SU-DHL-6 (cell line): ENCODE measurements around the gene RGCC.

Source experiments
- EZH2phosphoT487 ChIP-seq: fragments of 200-600 bp; sonication (generic), shearing (Covaris generic); conservative IDR thresholded peaks from 2 replicates; pipeline ENCODE4 v1.6.1; 2018; ENCODE audit warnings: mild to moderate bottlenecking, antibody characterized with exemption, low read length, moderate library complexity, mixed read lengths
- TF ChIP-seq, protein P1 (sequence below): fragments of 200-600 bp; sonication (generic); IDR thresholded peaks from one replicate; pipeline ENCODE4 v1.5.1; 2017; ENCODE audit warnings: antibody characterized with exemption, mild to moderate bottlenecking, low read length, moderate library complexity; ENCODE audit not compliant: insufficient read depth, poor library complexity, severe bottlenecking

GRCh38 chr13:41497436-41497835 is 40.1 kb downstream of the RGCC start:
- TF ChIP-seq, protein P1, sequence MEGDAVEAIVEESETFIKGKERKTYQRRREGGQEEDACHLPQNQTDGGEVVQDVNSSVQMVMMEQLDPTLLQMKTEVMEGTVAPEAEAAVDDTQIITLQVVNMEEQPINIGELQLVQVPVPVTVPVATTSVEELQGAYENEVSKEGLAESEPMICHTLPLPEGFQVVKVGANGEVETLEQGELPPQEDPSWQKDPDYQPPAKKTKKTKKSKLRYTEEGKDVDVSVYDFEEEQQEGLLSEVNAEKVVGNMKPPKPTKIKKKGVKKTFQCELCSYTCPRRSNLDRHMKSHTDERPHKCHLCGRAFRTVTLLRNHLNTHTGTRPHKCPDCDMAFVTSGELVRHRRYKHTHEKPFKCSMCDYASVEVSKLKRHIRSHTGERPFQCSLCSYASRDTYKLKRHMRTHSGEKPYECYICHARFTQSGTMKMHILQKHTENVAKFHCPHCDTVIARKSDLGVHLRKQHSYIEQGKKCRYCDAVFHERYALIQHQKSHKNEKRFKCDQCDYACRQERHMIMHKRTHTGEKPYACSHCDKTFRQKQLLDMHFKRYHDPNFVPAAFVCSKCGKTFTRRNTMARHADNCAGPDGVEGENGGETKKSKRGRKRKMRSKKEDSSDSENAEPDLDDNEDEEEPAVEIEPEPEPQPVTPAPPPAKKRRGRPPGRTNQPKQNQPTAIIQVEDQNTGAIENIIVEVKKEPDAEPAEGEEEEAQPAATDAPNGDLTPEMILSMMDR: no peak
- TF ChIP-seq EZH2phosphoT487: no peak
